Measurements from ENCODE around the gene MAN2A1.

- TF ChIP-seq CTCF (IDR thresholded peaks at IDR 0.05): no peak
- TF ChIP-seq POLR2A (IDR thresholded peaks at IDR 0.05): no peak
Observed at GRCh38 chr5:109838157-109838556, 148.4 kb downstream of the MAN2A1 start.
